Fibroblast of mammary gland (primary cell): Measurements from ENCODE around the gene THRB.

Source experiments
- DNase-seq: peaks from one replicate; pipeline ENCODE4 v3.0.0-alpha.2; 2010; ENCODE audit warnings: low read depth
- H3K4me3 ChIP-seq: 2 replicates; pipeline ENCODE4 v1.5.1; 2011; ENCODE audit warnings: low read depth, mild to moderate bottlenecking, low read length, moderate library complexity; ENCODE audit not compliant: control insufficient read depth
- TF ChIP-seq, protein P1 (sequence below): conservative IDR thresholded peaks from 2 replicates; pipeline ENCODE4 v1.5.1; 2011; ENCODE audit warnings: low read depth, low read length, inconsistent platforms; ENCODE audit not compliant: control insufficient read depth, insufficient read depth

Gene THRB

DNA sequence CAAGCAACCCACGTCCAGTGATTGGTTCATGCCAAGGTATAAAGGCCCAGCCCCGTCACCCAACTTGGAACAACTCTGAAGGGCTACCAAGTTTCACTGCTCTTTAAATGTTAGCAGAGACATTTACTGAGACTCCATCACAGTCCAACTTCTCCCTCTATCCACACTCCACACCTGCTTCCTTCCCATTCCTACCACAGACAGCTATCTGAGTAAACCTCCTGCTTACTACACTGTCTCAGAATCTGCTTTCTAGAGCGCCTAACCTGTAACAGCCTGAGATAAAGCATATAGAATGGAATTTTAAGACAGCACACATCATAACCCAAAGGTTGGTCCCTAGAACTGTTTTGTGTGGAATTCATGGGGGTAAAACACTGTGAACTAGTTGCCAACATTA is 106.5 kb downstream of the THRB start:
- H3K4me3 ChIP-seq: no peak overlapping the region
- TF ChIP-seq, protein P1, sequence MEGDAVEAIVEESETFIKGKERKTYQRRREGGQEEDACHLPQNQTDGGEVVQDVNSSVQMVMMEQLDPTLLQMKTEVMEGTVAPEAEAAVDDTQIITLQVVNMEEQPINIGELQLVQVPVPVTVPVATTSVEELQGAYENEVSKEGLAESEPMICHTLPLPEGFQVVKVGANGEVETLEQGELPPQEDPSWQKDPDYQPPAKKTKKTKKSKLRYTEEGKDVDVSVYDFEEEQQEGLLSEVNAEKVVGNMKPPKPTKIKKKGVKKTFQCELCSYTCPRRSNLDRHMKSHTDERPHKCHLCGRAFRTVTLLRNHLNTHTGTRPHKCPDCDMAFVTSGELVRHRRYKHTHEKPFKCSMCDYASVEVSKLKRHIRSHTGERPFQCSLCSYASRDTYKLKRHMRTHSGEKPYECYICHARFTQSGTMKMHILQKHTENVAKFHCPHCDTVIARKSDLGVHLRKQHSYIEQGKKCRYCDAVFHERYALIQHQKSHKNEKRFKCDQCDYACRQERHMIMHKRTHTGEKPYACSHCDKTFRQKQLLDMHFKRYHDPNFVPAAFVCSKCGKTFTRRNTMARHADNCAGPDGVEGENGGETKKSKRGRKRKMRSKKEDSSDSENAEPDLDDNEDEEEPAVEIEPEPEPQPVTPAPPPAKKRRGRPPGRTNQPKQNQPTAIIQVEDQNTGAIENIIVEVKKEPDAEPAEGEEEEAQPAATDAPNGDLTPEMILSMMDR: no peak
- no peak for DNase-seq

- no peak overlapping the region for H3K4me3 ChIP-seq
- DNase-seq: peak; percentile 44
- TF ChIP-seq, protein P1: no peak
These were observed 107.2 kb downstream of the THRB start for GRCh38 chr3:24387493-24387892.

- DNase-seq: peak; percentile 35
- TF ChIP-seq, protein P1: no peak
- H3K4me3 ChIP-seq: no peak overlapping the region
These were observed 107.7 kb downstream of the THRB start for GRCh38 chr3:24387000-24387399.

- no peak for DNase-seq
- TF ChIP-seq, protein P1: no peak
These were observed 108.2 kb downstream of the THRB start for GRCh38 chr3:24386458-24386857.

GRCh38 chr3:24385012-24385615 is 109.5 kb downstream of the THRB start:
- no peak overlapping the region for H3K4me3 ChIP-seq
- no peak for DNase-seq
- TF ChIP-seq, protein P1: no peak

More at GRCh38 chr3:24386458-24386857, 108.2 kb downstream of the THRB start:
- H3K4me3 ChIP-seq: no peak overlapping the region

DNA sequence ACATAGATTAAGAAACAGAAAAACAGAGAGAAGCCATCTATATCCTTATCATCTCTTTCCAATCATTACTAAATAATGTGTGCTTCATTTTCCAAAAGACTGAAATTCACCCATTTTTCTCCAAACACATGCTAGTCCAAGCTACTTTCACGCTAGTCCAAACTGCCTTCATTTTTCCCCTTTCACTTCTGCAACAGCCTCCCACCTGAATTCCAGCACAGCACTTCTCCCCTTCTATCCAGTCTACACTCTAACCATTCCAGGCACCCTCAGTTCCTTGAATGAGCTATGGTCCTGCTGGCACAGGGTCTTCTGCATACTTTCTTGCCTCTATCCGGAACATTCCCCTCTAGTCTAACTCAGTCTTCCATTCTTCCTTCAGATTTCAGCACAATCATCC is 112.0 kb downstream of the THRB start:
- no peak overlapping the region for H3K4me3 ChIP-seq
- DNase-seq: no peak
- TF ChIP-seq, protein P1: no peak

- no peak overlapping the region for H3K4me3 ChIP-seq
- DNase-seq: no peak
- TF ChIP-seq, protein P1: no peak
These were observed 114.7 kb downstream of the THRB start for GRCh38 chr3:24379936-24380335.
